Measurements from ENCODE around the gene GSK3A. TPM values are rescaled to one million over a fixed set of nuclear protein-coding genes. Genes with fewer than 3 reads are reported as not detected.

GSK3A gene
- total and polyA plus RNA-seq, 2 of the 4 experiments (the other 2 are of a cell fraction) = 8.1 to 43.3 TPM

DNA sequence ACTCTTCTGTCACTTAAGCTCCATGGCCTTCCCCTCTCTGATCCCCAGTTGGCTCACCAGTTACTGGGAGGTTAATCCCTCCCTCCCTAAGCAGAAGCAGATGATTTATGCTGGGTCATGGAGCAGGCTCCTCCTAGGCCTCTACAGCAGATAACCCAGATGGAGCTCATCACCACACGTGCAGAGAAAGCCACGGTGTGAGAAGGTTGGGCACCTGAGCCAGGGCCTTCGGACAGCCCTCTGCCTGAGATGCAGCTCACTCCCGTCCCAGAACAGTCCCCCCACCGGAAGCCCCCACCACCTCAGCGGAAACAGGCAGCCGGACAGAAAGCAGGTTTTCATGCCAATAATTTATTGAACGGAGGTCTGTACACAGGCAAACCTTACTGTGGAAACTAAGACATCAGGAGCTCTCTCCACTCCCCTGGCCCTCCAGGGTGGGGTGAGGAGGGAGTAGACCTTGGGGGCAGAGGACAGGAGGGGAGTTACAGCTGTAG, 12.5 kb downstream of the GSK3A start:
- dilution Hi-C loops (cut with HindIII; ENCODE audit: low sequenced_read_pairs, unreplicated experiment) = no loop called here
- Histone ChIP-seq H2BK20ac (ENCODE audit: low read depth, low read length) (no peak overlapping the region), H3K9me3 (ENCODE audit: control insufficient read depth, insufficient read depth, low read length) (no peaks in the 10 kb centered on the region), H3K9ac (ENCODE audit: low read depth, low read length) (no peak overlapping the region), H2AFZ (replicated peaks; ENCODE audit: low read length, poor library complexity) (no peak overlapping the region), H2BK120ac (ENCODE audit: low read depth, low read length) (no peak overlapping the region), H3K79me1 (ENCODE audit: low read depth in 1 of 2, low read length in 2 of 2) (peaks cover 38 to 82% of the 10 kb centered on the region in 2 experiments), H3K4me3 (ENCODE audit: insufficient read depth, low read depth, low read length) (no peak overlapping the region), H2BK15ac (ENCODE audit: low read depth, low read length) (no peak overlapping the region), H3K4me1 (ENCODE audit: control insufficient read depth, insufficient read depth, low read length) (no peaks in the 10 kb centered on the region), H4K91ac (ENCODE audit: insufficient read depth, low read depth, low read length) (no peak overlapping the region), H3K27me3 (ENCODE audit: control insufficient read depth, insufficient read depth, low read length) (no peaks in the 10 kb centered on the region), H4K8ac (ENCODE audit: low read depth in 2 of 2, low read length in 2 of 2) (no peak overlapping the region), H3K4ac (ENCODE audit: low read depth, low read length) (no peak overlapping the region), H4K20me1 (ENCODE audit: insufficient read depth, low read length) (peaks cover 85% of the 10 kb centered on the region), H3K18ac (ENCODE audit: low read depth, low read length) (no peak overlapping the region), H3K4me2 (ENCODE audit: low read depth, low read length) (no peak overlapping the region), H2AK5ac (ENCODE audit: low read depth, low read length) (no peak overlapping the region), H3K23ac (ENCODE audit: low read depth, low read length) (no peak overlapping the region), H3K36me3 (ENCODE audit: control insufficient read depth, insufficient read depth, low read length) (peaks cover 79% of the 10 kb centered on the region), H2AK9ac (replicated peaks; ENCODE audit: low read depth, low read length, poor library complexity) (peak overlapping the region; percentile 55), H4K5ac (ENCODE audit: low read depth, low read length) (no peak overlapping the region), H3K14ac (replicated peaks; ENCODE audit: low read depth, low read length) (no peak overlapping the region), H3K27ac (ENCODE audit: insufficient read depth, low read length) (no peak overlapping the region), H2BK5ac (ENCODE audit: low read depth, low read length, poor library complexity, severe bottlenecking) (no peak overlapping the region), H3K56ac (ENCODE audit: extremely low read depth, insufficient read depth, low read length) (no peak overlapping the region), H3K9me1 (ENCODE audit: insufficient read depth, low read length) (peaks cover 14% of the 10 kb centered on the region; the same call in 1 of the 2 replicates)
- ChIA-PET CTCF (interaction anchor here (0.5 kb wide), 1 partner anchor 113 kb away, joined by 3 read pairs; no protein-coding TSS in a partner anchor), POLR2A (ENCODE audit: unreplicated experiment) (interaction anchor here (0.5 kb wide), 1 partner anchor 19 kb away, joined by 3 read pairs; no protein-coding TSS in a partner anchor)
- intact Hi-C loops (cut with micrococcal nuclease) = no loop called here
- peak; percentile 12 for DNase-seq
- in situ Hi-C loops (cut with MboI; ENCODE audit: low sequenced_read_pairs) = no loop called here
- TF ChIP-seq CEBPB (IDR thresholded peaks at IDR 0.05; ENCODE audit: low read depth, low read length) = no peak
- TF ChIP-seq ELK1 (IDR thresholded peaks at IDR 0.05; ENCODE audit: borderline replicate concordance, low read depth, low read length) = no peak
- TF ChIP-seq POLR2A (IDR thresholded peaks at IDR 0.05; ENCODE audit: low read depth, low read length) = no peak
- TF ChIP-seq MAFK (IDR thresholded peaks at IDR 0.05; ENCODE audit: low read depth, low read length) = no peak
- TF ChIP-seq RAD21 (IDR thresholded peaks at IDR 0.05; ENCODE audit: low read length) = no peak
- TF ChIP-seq FOS (IDR thresholded peaks at IDR 0.05; ENCODE audit: low read depth, low read length) = no peak
- no peak for TF ChIP-seq RCOR1 (IDR thresholded peaks at IDR 0.05; ENCODE audit: insufficient replicate concordance, low read length)
- no peak for TF ChIP-seq BHLHE40 (IDR thresholded peaks at IDR 0.05; ENCODE audit: low read depth, low read length)
- no peak for TF ChIP-seq CHD1 (IDR thresholded peaks at IDR 0.05; ENCODE audit: low read depth, low read length)
- TF ChIP-seq MAZ (IDR thresholded peaks at IDR 0.05; ENCODE audit: borderline replicate concordance, low read depth, low read length) = no peak
- TF ChIP-seq CTCF (conservative IDR thresholded peaks at IDR 0.05; ENCODE audit: low read depth, low read length) = no peak
- TF ChIP-seq NFE2L2 (IDR thresholded peaks at IDR 0.05; ENCODE audit: low read depth, low read length) = no peak
- TF ChIP-seq MXI1 (IDR thresholded peaks at IDR 0.05; ENCODE audit: borderline replicate concordance, low read depth, low read length) = no peak
- TF ChIP-seq RFX5 (IDR thresholded peaks at IDR 0.05; ENCODE audit: low read depth, low read length) = no peak
- no peak for TF ChIP-seq USF2 (IDR thresholded peaks at IDR 0.05; ENCODE audit: low read depth, low read length)
- TF ChIP-seq SMC3 (IDR thresholded peaks at IDR 0.05; ENCODE audit: low read depth, low read length) = no peak
- ATAC-seq (ENCODE audit: low read depth) = peak; percentile 40
- 18% methylated on average over 3 of the region's 8 CpGs; no CpG with 5 or more reads in 1 of the 2 experiments for WGBS, 2 experiments (ENCODE audit: extremely low coverage in 2 of 2, insufficient read length in 1 of 2)
- no TSS peak for BruUV-seq (replicated peaks)

All from IMR-90 (cell line).